HepG2 (cell line): ENCODE measurements around the gene MFSD6. TPM values are rescaled to one million over a fixed set of nuclear protein-coding genes. Genes with fewer than 3 reads are reported as not detected.

Source experiments
- ATF1 ChIP-seq: IDR thresholded peaks from 2 replicates; pipeline ENCODE4 v1.6.1; 2016; ENCODE audit warnings: mild to moderate bottlenecking, control low read depth
- CBFB ChIP-seq: sonication (generic); formaldehyde crosslinking; IDR thresholded peaks from 2 replicates; pipeline ENCODE4 v1.4.0; 2020; ENCODE audit warnings: missing genetic modification reagents
- FOXO4 ChIP-seq: sonication (generic); formaldehyde crosslinking; conservative IDR thresholded peaks from 2 replicates; pipeline ENCODE4 v1.8.1; 2023; ENCODE audit warnings: missing genetic modification reagents
- HMG20B ChIP-seq: conservative IDR thresholded peaks from 2 replicates; pipeline ENCODE4 v1.6.1; 2016; ENCODE audit warnings: missing genetic modification reagents, missing compliant biosample characterization
- MEIS2 ChIP-seq: sonication (generic); formaldehyde crosslinking; IDR thresholded peaks from 2 replicates; pipeline ENCODE4 v1.9.0; 2021; ENCODE audit warnings: mild to moderate bottlenecking, missing genetic modification reagents
- MTF1 ChIP-seq: sonication (generic); formaldehyde crosslinking; IDR thresholded peaks from 2 replicates; pipeline ENCODE4 v1.5.0; 2020; ENCODE audit warnings: missing genetic modification reagents
- PHB2 ChIP-seq: fragments of 450-650 bp; IDR thresholded peaks from 2 replicates; pipeline ENCODE4 v1.6.1; 2018; ENCODE audit not compliant: partially characterized antibody
- XBP1 ChIP-seq: sonication (generic); formaldehyde crosslinking; IDR thresholded peaks from 2 replicates; pipeline ENCODE4 v1.5.0; 2020; ENCODE audit warnings: missing genetic modification reagents
- ZBTB20 ChIP-seq: sonication (generic); formaldehyde crosslinking; IDR thresholded peaks from 2 replicates; pipeline ENCODE4 v1.8.1; 2023; ENCODE audit warnings: missing genetic modification reagents, low read depth, mild to moderate bottlenecking, borderline replicate concordance
- ZC3H13 ChIP-seq: sonication (generic); formaldehyde crosslinking; IDR thresholded peaks from 2 replicates; pipeline ENCODE4 v1.8.1; 2023; ENCODE audit warnings: mild to moderate bottlenecking, missing genetic modification reagents, moderate library complexity
- ZFX ChIP-seq: sonication (generic); formaldehyde crosslinking; IDR thresholded peaks from 2 replicates; pipeline ENCODE4 v1.4.0; 2020; ENCODE audit warnings: mild to moderate bottlenecking, low read depth, missing genetic modification reagents, moderate library complexity
- ZNF10 ChIP-seq: sonication (generic); formaldehyde crosslinking; IDR thresholded peaks from 2 replicates; pipeline ENCODE4 v1.4.0; 2020; ENCODE audit warnings: mild to moderate bottlenecking, low read depth, missing genetic modification reagents, borderline replicate concordance
- ZNF33A ChIP-seq: sonication (generic); formaldehyde crosslinking; IDR thresholded peaks from 2 replicates; pipeline ENCODE4 v1.5.1; 2020; ENCODE audit warnings: missing genetic modification reagents, mild to moderate bottlenecking, moderate library complexity, borderline replicate concordance
- ZNF557 ChIP-seq: sonication (generic); formaldehyde crosslinking; IDR thresholded peaks from 2 replicates; pipeline ENCODE4 v1.4.0; 2020; ENCODE audit warnings: missing genetic modification reagents
- ZNF577 ChIP-seq: sonication (generic); formaldehyde crosslinking; IDR thresholded peaks from 2 replicates; pipeline ENCODE4 v1.4.0; 2020; ENCODE audit warnings: mild to moderate bottlenecking, low read depth, missing genetic modification reagents, borderline replicate concordance
- ZNF703 ChIP-seq: sonication (generic); formaldehyde crosslinking; IDR thresholded peaks from 2 replicates; pipeline ENCODE4 v1.5.1; 2020; ENCODE audit warnings: missing genetic modification reagents, mild to moderate bottlenecking, moderate library complexity, borderline replicate concordance
- polyA plus RNA-seq, 8 experiments: library from polyadenylated mRNA; depleted of rRNA in 3 of 8; stranded (reverse) in 7 of 8; unstranded in 1 of 8; fragments of >200 nt; fragmentation: Illumina TruSeq in 4 of 8; extraction: Trizol in 4 of 8; gene quantifications; 2 replicates each; pipeline versions ENCODE4 v1.2.1 to v1.2.3, GENCODE V29; 2011 to 2016; ENCODE audit warnings: low read depth in 4 of 8, missing spikeins in 1 of 8, mixed read lengths in 1 of 8; ENCODE audit not compliant: insufficient read depth in 1 of 8
- total RNA-seq, 5 experiments: library from RNA; depleted of rRNA; stranded (reverse); fragments of >200 nt; fragmentation: Illumina TruSeq; extraction: Trizol; gene quantifications; 2 replicates each; pipeline ENCODE4 v1.2.3, GENCODE V29; 2016; ENCODE audit warnings: low read depth in 1 of 5
- TF ChIP-seq, protein P1 (sequence below): IDR thresholded peaks from 2 replicates; pipeline ENCODE4 v1.6.1; 2016; ENCODE audit warnings: missing compliant biosample characterization, missing genetic modification reagents, borderline replicate concordance
- TF ChIP-seq, protein P2 (sequence below): sonication (generic); formaldehyde crosslinking; IDR thresholded peaks from 2 replicates; pipeline ENCODE4 v1.8.1; 2022; ENCODE audit warnings: mild to moderate bottlenecking, missing genetic modification reagents
- TF ChIP-seq, protein P3 (sequence below): IDR thresholded peaks from 2 replicates; pipeline ENCODE4 v1.6.1; 2016; ENCODE audit warnings: missing genetic modification reagents, missing compliant biosample characterization
- TF ChIP-seq, protein P4 (sequence below): sonication (generic); formaldehyde crosslinking; IDR thresholded peaks from 2 replicates; pipeline ENCODE4 v1.4.0; 2020; ENCODE audit warnings: mild to moderate bottlenecking, missing genetic modification reagents

Gene MFSD6
- total and polyA plus RNA-seq, 2 of the 13 experiments (the other 11 are each of a cell fraction or from before 2014, with no cell fraction given) = 0.92 to 1.4 TPM

- TF ChIP-seq, protein P1, sequence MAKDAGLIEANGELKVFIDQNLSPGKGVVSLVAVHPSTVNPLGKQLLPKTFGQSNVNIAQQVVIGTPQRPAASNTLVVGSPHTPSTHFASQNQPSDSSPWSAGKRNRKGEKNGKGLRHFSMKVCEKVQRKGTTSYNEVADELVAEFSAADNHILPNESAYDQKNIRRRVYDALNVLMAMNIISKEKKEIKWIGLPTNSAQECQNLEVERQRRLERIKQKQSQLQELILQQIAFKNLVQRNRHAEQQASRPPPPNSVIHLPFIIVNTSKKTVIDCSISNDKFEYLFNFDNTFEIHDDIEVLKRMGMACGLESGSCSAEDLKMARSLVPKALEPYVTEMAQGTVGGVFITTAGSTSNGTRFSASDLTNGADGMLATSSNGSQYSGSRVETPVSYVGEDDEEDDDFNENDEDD (CRISPR knock-in tag) = peak; percentile 97
- TF ChIP-seq XBP1 (CRISPR knock-in tag) = peak; percentile 22; the same call in 1 of the 2 replicates
- peak; percentile 81 for TF ChIP-seq ZNF33A
- no peak for TF ChIP-seq ZNF10 (CRISPR knock-in tag)
- TF ChIP-seq CBFB (CRISPR knock-in tag) = peak; percentile 76; the same call in 1 of the 2 replicates
- no peak for TF ChIP-seq FOXO4 (CRISPR knock-in tag)
- peak; percentile 74; the same call in 1 of the 2 replicates for TF ChIP-seq ZNF703 (CRISPR knock-in tag)
- TF ChIP-seq, protein P2, sequence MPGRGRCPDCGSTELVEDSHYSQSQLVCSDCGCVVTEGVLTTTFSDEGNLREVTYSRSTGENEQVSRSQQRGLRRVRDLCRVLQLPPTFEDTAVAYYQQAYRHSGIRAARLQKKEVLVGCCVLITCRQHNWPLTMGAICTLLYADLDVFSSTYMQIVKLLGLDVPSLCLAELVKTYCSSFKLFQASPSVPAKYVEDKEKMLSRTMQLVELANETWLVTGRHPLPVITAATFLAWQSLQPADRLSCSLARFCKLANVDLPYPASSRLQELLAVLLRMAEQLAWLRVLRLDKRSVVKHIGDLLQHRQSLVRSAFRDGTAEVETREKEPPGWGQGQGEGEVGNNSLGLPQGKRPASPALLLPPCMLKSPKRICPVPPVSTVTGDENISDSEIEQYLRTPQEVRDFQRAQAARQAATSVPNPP (CRISPR knock-in tag) = peak; percentile 96
- peak; percentile 99 for TF ChIP-seq ZFX (CRISPR knock-in tag)
- TF ChIP-seq, protein P3, sequence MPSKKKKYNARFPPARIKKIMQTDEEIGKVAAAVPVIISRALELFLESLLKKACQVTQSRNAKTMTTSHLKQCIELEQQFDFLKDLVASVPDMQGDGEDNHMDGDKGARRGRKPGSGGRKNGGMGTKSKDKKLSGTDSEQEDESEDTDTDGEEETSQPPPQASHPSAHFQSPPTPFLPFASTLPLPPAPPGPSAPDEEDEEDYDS = peak; percentile 47
- no peak for TF ChIP-seq HMG20B (CRISPR knock-in tag)
- TF ChIP-seq MEIS2 (CRISPR knock-in tag) = peak; percentile 60; the same call in 1 of the 2 replicates
- peak; percentile 98 for TF ChIP-seq ZC3H13
- TF ChIP-seq, protein P4, sequence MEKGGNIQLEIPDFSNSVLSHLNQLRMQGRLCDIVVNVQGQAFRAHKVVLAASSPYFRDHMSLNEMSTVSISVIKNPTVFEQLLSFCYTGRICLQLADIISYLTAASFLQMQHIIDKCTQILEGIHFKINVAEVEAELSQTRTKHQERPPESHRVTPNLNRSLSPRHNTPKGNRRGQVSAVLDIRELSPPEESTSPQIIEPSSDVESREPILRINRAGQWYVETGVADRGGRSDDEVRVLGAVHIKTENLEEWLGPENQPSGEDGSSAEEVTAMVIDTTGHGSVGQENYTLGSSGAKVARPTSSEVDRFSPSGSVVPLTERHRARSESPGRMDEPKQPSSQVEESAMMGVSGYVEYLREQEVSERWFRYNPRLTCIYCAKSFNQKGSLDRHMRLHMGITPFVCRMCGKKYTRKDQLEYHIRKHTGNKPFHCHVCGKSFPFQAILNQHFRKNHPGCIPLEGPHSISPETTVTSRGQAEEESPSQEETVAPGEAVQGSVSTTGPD (CRISPR knock-in tag) = peak; percentile 49; the same call in 1 of the 2 replicates
- no peak for TF ChIP-seq ATF1
- peak; percentile 88; the same call in 1 of the 2 replicates for TF ChIP-seq ZNF557 (CRISPR knock-in tag)
- TF ChIP-seq MTF1 (CRISPR knock-in tag) = peak; percentile 11; the same call in 1 of the 2 replicates
- 0 out of 2 replicates have a peak, but pooled peaks have one; percentile 84 for TF ChIP-seq ZNF577 (CRISPR knock-in tag)
- TF ChIP-seq PHB2 = no peak
- 0 out of 2 replicates have a peak, but pooled peaks have one; percentile 7 for TF ChIP-seq ZBTB20 (CRISPR knock-in tag)
Observed at GRCh38 chr2:190534310-190535120, 126.4 kb downstream of the MFSD6 start, which contains the start of gene NEMP2 (continued).
